K562 (cell line): ENCODE results near the gene ERGIC3. TPM values are rescaled to one million over a fixed set of nuclear protein-coding genes. Genes with fewer than 3 reads are reported as not detected.
A peak's percentile ranks its signal among the peaks of the same experiment; 100 is the strongest.

Source experiments
- AFF1 ChIP-seq, 2 experiments: fragments of 450-650 bp; IDR thresholded peaks; 2 replicates each; pipeline ENCODE4 v1.6.1; 2018; ENCODE audit warnings: mild to moderate bottlenecking in 2 of 2, low read depth in 1 of 2; ENCODE audit not compliant: partially characterized antibody in 2 of 2
- CBFA2T3 ChIP-seq: fragments of 450-650 bp; IDR thresholded peaks from 2 replicates; pipeline ENCODE4 v1.6.1; 2017
- ELF1 ChIP-seq: fragments of 200-800 bp; sonication (Bioruptor generic); IDR thresholded peaks from 2 replicates; pipeline ENCODE4 v1.6.1; 2016; ENCODE audit warnings: missing genetic modification characterization, missing compliant biosample characterization
- FOS ChIP-seq: IDR thresholded peaks from 3 replicates; pipeline ENCODE4 v1.6.1; 2011; ENCODE audit not compliant: insufficient read length; ENCODE audit errors: extremely low read depth
- MBD2 ChIP-seq: sonication (generic); IDR thresholded peaks from 2 replicates; pipeline ENCODE4 v1.6.1; 2016; ENCODE audit warnings: low read depth, borderline replicate concordance
- PHF8 ChIP-seq: fragments of 200-600 bp; sonication (generic); IDR thresholded peaks from 2 replicates; pipeline ENCODE4 v1.6.1; 2012; ENCODE audit warnings: mixed run types, mild to moderate bottlenecking, inconsistent platforms, low read length, moderate library complexity, borderline replicate concordance
- POLR2H ChIP-seq: IDR thresholded peaks from 2 replicates; pipeline ENCODE4 v1.6.1; 2016; ENCODE audit warnings: missing genetic modification characterization, low read depth, mild to moderate bottlenecking, control low read depth, missing compliant biosample characterization, moderate library complexity
- RBM17 ChIP-seq: fragments of 200-400 bp; formaldehyde crosslinking; IDR thresholded peaks from 2 replicates; pipeline ENCODE4 v1.6.1; 2017; ENCODE audit warnings: low read depth, mild to moderate bottlenecking, low read length, borderline replicate concordance
- ZBED1 ChIP-seq: IDR thresholded peaks from 2 replicates; pipeline ENCODE4 v1.6.1; 2014
- ZNF280A ChIP-seq: fragments of 450-650 bp; IDR thresholded peaks from 2 replicates; pipeline ENCODE4 v1.6.1; 2018; ENCODE audit warnings: mild to moderate bottlenecking, low read depth; ENCODE audit not compliant: partially characterized antibody
- polyA plus RNA-seq, 8 experiments: library from polyadenylated mRNA; depleted of rRNA in 4 of 8; stranded (reverse) in 5 of 8; unstranded in 3 of 8; fragments of >200 nt; fragmentation: Nextera tagmentation in 2 of 8; fragmentation: Illumina TruSeq in 1 of 8; extraction: Ambion mirVana in 2 of 8; extraction: Trizol in 1 of 8; gene quantifications; 2 replicates each; pipeline versions ENCODE4 v1.2.1 to v1.2.3, GENCODE V29; 2011 to 2014; ENCODE audit warnings: inconsistent platforms in 1 of 8, missing spikeins in 1 of 8
- total RNA-seq, 7 experiments: library from RNA; depleted of rRNA in 6 of 7; stranded (reverse); fragments of >200 nt in 6 of 7; fragmentation: Illumina TruSeq in 2 of 7; extraction: Trizol in 2 of 7; gene quantifications; 2 replicates each; pipeline versions ENCODE4 v1.2.1 to v1.2.3, GENCODE V29; 2011 to 2021; ENCODE audit warnings: low replicate concordance in 1 of 7
- TF ChIP-seq, protein P1 (sequence below): fragments of 450-650 bp; IDR thresholded peaks from 2 replicates; pipeline ENCODE4 v1.6.1; 2017; ENCODE audit warnings: antibody characterized with exemption, mild to moderate bottlenecking
- TF ChIP-seq, protein P2 (sequence below): fragments of 450-650 bp; IDR thresholded peaks from 2 replicates; pipeline ENCODE4 v1.6.1; 2016

The ERGIC3 gene
- total and polyA plus RNA-seq, 9 of the 15 experiments (the other 6 are each of a cell fraction or from before 2014, with no cell fraction given), result 121 to 278 (median 184) TPM

GRCh38 chr20:35539756-35540212 is 2.1 kb upstream of the ERGIC3 start (continued):
- TF ChIP-seq, protein P1, sequence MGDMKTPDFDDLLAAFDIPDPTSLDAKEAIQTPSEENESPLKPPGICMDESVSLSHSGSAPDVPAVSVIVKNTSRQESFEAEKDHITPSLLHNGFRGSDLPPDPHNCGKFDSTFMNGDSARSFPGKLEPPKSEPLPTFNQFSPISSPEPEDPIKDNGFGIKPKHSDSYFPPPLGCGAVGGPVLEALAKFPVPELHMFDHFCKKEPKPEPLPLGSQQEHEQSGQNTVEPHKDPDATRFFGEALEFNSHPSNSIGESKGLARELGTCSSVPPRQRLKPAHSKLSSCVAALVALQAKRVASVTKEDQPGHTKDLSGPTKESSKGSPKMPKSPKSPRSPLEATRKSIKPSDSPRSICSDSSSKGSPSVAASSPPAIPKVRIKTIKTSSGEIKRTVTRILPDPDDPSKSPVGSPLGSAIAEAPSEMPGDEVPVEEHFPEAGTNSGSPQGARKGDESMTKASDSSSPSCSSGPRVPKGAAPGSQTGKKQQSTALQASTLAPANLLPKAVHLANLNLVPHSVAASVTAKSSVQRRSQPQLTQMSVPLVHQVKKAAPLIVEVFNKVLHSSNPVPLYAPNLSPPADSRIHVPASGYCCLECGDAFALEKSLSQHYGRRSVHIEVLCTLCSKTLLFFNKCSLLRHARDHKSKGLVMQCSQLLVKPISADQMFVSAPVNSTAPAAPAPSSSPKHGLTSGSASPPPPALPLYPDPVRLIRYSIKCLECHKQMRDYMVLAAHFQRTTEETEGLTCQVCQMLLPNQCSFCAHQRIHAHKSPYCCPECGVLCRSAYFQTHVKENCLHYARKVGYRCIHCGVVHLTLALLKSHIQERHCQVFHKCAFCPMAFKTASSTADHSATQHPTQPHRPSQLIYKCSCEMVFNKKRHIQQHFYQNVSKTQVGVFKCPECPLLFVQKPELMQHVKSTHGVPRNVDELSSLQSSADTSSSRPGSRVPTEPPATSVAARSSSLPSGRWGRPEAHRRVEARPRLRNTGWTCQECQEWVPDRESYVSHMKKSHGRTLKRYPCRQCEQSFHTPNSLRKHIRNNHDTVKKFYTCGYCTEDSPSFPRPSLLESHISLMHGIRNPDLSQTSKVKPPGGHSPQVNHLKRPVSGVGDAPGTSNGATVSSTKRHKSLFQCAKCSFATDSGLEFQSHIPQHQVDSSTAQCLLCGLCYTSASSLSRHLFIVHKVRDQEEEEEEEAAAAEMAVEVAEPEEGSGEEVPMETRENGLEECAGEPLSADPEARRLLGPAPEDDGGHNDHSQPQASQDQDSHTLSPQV, result no peak
- TF ChIP-seq CBFA2T3 (peak; percentile 18; the same call in 1 of the 2 replicates), ZNF280A (no peak), RBM17 (no peak), ELF1 (tag) (peak; percentile 48; the same call in 1 of the 2 replicates), MBD2 (peak; percentile 49; the same call in 1 of the 2 replicates), ZBED1 (no peak), AFF1 (IDR thresholded peaks at IDR 0.05; ENCODE audit: low read depth in 1 of 2, partially characterized antibody in 2 of 2) (peak in 1 of 2 experiments; percentile 88), POLR2H (tag) (no peak), PHF8 (peak; percentile 25; the same call in 1 of the 2 replicates), FOS (peak; percentile 80)
- TF ChIP-seq, protein P2, sequence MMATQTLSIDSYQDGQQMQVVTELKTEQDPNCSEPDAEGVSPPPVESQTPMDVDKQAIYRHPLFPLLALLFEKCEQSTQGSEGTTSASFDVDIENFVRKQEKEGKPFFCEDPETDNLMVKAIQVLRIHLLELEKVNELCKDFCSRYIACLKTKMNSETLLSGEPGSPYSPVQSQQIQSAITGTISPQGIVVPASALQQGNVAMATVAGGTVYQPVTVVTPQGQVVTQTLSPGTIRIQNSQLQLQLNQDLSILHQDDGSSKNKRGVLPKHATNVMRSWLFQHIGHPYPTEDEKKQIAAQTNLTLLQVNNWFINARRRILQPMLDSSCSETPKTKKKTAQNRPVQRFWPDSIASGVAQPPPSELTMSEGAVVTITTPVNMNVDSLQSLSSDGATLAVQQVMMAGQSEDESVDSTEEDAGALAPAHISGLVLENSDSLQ, result peak; percentile 98
